ENCODE data around the gene IL1RAPL1. TPM values are rescaled to one million over a fixed set of nuclear protein-coding genes. Genes with fewer than 3 reads are reported as not detected.

Gene IL1RAPL1
- total RNA-seq, 1 donor = under 0.01 TPM

DNA sequence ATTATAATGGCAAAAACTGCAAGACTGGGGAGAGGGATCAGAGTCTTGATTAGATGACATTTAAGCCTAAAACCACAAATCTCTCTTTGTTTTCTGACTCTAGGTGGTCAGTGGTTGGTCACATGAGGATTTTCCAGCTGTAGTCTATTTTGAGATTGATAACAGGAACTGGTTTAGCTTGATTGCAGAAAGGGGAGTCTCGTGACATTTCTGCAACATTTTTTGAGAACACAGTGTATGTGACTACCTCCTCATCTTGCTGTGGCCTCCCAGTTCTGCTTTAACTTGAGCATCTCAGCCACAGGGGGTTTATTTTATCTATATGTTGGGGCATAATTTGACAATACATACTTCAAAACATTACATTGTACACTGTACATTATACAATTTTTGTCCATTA, 901.7 kb downstream of the IL1RAPL1 start:
- DNase-seq (ENCODE audit: low read depth in 2 of 3, low spot score in 2 of 3) = no peak

DNA sequence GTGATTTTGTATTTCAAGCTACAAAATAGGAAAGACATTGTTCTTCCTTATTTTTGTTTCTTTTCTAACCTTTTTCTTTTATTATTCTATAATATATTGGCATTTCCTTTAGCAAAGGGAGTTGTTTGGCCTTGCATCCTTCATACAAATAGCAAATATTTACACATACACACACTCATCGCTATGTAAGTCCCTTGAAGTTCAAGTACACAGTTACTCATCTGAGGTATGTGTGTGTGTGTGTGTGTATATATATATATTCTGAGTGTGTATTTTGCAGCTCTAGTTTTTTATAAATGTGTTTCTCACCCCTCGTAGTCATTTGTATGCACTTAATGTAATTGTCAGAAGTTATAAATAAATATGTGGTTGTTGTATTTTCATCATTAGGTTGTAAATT, 903.4 kb downstream of the IL1RAPL1 start:
- DNase-seq (ENCODE audit: low read depth in 2 of 3, low spot score in 2 of 3) = no peak

GRCh38 chrX:29491659-29492058, 904.4 kb downstream of the IL1RAPL1 start:
- no peak for DNase-seq (ENCODE audit: low read depth in 2 of 3, low spot score in 2 of 3)

- no peak for DNase-seq (ENCODE audit: low read depth in 2 of 3, low spot score in 2 of 3)
Measured at GRCh38 chrX:29496636-29497180, 909.5 kb downstream of the IL1RAPL1 start.

DNA sequence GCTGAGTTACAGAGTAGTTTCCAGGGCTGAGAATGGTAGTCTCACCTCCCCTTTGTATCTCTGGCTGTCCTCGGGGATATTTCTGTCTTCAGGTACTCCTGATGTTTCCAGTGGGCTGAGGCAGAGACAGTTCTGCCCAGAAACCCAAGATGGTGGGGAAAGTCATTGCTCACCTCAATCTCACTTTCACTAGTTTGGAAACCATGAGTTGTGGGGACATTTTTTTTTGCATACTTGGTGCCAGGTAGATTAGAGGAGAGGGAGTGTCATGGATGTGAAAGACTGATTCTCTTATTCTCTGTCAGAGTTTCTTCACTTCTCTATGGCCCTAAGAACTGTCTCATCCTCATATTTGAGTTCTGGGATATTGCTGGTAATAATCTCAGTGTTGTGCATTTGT, 919.5 kb downstream of the IL1RAPL1 start:
- DNase-seq (ENCODE audit: low read depth in 2 of 3, low spot score in 2 of 3) = no peak

DNA sequence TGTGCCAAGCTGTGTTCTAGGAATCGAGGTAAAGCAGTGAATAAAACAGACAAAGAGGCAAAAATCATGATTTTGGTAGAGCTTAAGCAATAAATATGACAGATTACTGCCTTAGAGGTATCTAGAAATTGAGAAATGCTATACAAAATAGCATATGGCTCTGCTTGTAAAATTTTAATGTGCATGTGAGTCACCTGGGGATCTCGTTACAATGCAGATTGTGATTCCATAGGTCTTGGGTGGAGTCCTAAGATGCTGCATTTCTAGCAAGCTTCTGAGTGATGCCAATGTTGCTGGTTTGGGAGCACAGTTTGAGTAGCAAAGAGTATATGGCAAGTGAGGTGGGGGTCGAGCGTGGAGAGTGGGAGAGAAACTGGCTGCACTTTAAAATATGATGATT, 930.9 kb downstream of the IL1RAPL1 start:
- no peak for DNase-seq (ENCODE audit: low read depth in 2 of 3, low spot score in 2 of 3)

DNA sequence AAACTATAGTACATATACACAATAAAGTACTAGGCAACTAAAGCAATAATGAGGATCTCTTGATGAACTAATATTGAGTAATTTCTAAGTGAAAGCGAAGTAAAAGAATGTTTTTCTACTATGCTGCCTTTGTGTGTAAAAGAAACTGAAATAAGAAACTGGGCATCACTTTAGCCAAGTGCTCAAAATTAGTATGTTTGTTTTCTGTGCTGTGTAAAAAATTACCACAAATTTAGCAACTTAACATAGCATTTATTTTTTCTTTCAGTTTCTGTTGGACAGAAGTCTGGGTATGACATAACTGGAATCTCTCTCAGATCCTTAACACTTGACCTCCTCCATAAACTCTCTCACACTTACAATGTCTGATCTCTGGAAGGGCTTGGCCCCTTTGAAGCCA, 941.0 kb downstream of the IL1RAPL1 start:
- DNase-seq (ENCODE audit: low read depth in 2 of 3, low spot score in 2 of 3) = no peak

DNA sequence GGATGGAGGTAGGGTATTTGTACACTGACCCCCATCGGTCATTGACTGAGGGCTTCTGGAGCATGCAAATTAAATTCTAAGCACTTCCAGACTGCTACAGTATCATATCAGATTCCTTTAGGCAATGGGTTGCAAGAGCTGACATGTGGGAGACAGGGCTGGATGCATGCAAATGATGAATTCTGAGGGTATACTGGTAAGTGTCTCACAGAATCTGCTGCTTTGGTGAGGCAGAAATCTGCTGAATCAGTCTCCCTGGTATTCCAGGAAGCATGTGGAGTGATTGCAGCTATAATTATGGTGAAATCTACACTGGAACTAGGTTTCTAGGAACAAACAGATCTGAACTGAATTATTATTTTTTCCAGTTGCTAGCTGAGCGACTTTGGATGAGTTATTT, 943.3 kb downstream of the IL1RAPL1 start:
- DNase-seq (ENCODE audit: low read depth in 2 of 3, low spot score in 2 of 3) = no peak

- no peak for DNase-seq (ENCODE audit: low read depth in 2 of 3, low spot score in 2 of 3)
Measured at GRCh38 chrX:29531336-29531735, 944.1 kb downstream of the IL1RAPL1 start.

DNA sequence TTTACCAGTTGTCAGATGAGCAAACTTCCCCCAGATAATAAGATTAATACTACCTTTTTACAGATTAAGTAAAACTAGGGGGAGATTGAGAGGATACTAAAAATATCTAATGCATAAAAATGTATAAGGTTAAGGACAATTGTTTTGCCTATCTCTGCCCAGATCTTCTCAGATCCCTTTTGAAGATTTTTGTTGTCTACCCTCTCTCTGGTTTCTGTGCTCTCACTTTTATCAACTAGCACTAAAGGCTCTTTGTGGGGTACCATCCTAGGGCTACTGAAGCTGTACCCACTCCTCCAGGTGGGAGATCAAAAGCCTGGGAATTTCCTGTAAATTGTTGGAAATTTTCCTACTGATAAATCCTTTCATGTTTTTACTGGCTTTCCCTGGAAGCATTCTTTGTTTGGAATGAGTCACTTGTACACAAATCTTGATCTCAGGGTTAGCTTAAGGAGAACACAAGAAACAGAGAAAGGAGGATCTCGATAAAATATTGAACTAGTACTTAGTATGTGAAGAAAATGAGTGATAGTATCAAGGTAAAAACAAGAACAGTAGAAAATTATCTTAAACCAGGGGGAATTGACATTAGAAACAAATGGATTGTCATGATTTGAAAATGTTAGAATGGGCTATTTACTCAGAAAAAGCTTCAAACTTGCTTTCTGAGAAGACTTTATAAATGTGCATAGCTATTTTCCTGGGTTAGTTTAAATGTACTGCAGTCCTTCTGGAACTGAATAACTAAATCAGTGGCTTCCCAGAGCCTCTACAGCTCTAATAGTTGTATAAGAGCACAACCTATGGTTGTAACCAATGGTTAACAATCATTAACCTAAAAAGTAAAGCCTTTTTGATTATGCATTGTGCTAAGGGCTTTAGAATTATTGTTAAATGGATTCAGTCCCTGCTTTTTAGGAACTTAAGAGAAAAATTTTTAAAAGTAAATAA, 948.2 kb downstream of the IL1RAPL1 start:
- DNase-seq (ENCODE audit: low read depth in 2 of 3, low spot score in 2 of 3) = no peak

GRCh38 chrX:29541038-29541437, 953.8 kb downstream of the IL1RAPL1 start:
- no peak for DNase-seq (ENCODE audit: low read depth in 2 of 3, low spot score in 2 of 3)

DNA sequence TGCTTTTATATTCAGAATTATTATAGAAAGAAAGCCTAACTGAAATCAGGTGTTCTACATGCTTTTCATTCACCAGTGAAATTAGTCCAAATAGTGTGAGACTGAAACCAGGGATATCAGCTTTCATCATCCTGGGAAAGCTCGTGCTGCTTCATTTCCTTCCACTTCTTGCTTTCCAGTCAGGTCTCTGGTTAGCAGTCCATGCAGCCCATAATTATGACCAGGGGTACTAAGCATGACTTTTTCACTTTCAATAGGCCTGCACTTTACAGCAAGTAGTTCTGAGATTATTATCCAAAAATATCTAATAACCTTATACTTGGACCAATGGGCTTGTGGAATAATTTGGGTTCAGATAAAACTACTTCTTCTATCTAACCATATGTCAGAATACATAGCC, 954.9 kb downstream of the IL1RAPL1 start:
- DNase-seq (ENCODE audit: low read depth in 2 of 3, low spot score in 2 of 3) = no peak

DNA sequence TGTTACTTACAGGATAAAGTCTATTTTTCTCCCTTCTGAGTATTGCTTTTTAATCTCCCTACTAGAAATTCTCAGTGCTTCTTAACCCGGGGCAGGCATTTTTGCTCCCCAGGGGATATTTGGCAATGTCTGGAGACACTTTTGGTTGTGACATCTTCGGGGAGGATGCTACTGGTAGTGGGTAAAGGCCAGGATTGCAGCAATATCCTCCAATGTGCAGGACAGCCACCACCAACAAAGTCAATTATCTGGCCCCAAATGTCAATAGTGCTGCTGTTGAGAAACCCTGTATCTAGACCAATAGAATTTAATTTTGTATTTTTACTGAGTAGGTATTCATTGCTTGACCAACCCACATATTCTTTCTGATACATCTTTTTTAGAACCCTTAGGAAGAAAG, 958.6 kb downstream of the IL1RAPL1 start:
- no peak for DNase-seq (ENCODE audit: low read depth in 2 of 3, low spot score in 2 of 3)

DNA sequence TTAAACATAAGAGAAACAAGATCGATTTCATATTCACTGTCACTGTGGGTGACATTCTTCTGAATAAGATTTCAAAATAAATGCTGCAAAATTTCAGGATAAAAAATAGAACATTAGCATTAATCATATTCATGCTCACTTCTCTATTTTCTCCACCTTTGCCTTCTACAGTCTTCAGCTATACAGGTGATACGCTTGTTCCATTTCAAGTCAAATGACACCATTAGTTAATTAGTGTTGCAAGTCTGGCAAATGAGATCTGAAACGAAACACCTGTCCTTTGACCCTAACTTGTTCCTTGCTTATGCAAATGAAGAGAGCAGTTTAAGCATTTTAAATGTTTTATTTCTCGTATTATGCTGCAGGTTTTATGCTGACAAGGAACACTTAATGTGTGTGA, 960.6 kb downstream of the IL1RAPL1 start:
- DNase-seq (ENCODE audit: low read depth in 2 of 3, low spot score in 2 of 3) = no peak

DNA sequence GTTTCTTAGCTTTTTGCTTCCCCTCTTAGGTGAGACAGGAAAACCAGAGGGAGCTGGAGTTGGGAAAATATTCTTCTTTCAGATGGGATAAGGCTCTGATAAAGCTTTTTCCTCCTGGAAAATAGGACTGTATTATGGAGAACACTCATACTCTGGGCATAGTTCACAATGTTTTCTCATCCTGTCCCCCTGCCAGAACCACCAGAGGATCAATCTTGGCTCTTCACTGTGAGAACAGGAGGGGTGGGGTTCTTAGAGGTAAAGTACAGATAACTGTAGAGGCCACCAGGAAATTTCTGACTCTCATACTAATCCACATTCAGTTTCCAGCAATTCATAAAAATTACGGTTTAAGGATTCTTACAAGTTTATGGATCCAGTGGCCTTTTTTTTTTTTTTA, 966.3 kb downstream of the IL1RAPL1 start:
- no peak for DNase-seq (ENCODE audit: low read depth in 2 of 3, low spot score in 2 of 3)

DNA sequence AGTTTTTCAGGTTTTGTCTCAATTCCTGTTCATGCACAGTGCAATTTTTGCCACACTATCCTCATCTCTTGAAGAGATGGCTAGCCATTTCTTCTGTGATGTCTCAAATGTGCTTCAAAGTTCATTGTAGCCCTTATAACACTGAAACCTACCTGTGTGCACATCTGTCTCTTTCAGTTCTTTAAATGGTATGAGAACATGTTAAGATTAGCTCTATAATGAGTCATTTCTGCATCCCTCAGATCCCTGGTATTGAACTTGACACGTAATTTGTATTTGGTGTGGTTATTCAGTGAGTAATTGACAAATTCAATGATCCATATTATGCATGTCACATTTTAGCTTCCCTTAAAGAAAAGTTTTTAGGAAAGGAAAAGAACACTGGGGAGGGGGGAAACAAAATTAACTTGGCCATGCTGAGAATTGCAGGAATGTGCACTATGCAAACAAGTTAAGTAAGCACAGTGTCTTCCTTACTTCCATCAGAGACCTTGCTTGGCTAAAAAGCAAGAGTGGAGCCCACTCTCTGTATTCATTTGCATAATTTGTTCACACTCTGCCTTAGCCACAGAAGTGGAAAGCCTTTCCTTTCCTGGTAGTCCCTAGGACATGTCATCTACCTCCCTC, 968.3 kb downstream of the IL1RAPL1 start:
- DNase-seq (ENCODE audit: low read depth in 2 of 3, low spot score in 2 of 3) = no peak

GRCh38 chrX:29560065-29560464, 972.8 kb downstream of the IL1RAPL1 start:
- DNase-seq (ENCODE audit: low read depth in 2 of 3, low spot score in 2 of 3) = no peak

DNA sequence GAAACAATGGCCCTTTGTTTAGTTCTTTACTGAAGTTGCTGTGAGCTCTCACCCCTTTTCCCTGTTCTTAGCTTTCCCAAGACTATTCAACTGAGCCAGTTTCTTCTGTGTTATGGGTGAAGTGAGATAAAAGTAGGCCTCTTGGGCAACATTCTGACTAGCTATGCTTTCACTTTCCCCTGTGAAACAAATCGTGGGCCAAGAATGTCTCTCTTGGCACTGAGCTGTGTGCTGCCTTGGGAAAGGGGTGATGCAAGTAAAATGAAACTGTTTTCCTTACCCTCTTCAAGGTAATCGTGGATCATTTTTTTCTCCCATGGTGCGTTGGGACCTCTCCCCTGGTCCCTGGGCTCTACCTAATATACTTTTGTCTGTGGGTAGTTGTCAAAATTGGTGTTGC, 974.2 kb downstream of the IL1RAPL1 start:
- no peak for DNase-seq (ENCODE audit: low read depth in 2 of 3, low spot score in 2 of 3)

GRCh38 chrX:29580560-29580959, 993.3 kb downstream of the IL1RAPL1 start:
- no peak for DNase-seq (ENCODE audit: low read depth in 2 of 3, low spot score in 2 of 3)

GRCh38 chrX:29581223-29581622, 994.0 kb downstream of the IL1RAPL1 start:
- DNase-seq (ENCODE audit: low read depth in 2 of 3, low spot score in 2 of 3) = no peak

DNA sequence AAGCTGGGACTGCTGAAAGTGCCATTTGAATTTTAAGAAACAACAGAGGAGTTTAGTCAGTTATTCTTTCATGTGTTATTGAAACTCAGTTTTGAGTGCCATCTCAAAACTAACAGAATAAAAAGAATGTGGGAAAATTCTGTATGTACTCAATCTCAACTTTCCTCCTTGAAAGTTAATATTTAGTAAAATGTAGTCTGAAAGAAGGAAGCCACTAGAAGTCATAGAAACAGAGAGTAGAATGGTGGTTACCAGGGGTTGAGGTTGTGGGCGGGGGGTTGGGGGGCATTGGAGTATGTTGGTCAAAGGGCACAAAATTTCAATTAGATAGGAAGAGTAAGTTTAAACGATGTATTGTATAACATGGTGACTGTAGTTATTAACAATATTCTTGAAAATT, 999.9 kb downstream of the IL1RAPL1 start:
- no peak for DNase-seq (ENCODE audit: low read depth in 2 of 3, low spot score in 2 of 3)

DNA sequence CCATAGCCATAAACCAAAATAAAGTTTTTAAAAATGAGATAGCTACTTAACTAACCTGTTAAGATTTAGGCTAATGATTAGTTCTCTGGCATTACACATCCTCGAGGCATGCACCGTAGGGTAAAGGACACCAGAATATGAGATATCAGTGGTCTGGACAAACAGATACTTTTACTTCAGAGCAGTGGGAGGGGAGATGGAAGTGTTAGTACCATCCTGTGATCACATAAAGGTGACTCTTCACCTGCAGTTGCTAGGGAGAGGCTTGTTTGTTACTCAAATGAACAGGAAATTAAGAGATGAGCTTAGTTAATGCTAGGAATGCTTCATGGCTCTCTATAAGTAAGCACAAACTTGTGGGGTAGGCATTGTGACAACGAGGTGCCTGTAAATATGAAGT, 1003.7 kb downstream of the IL1RAPL1 start:
- DNase-seq (ENCODE audit: low read depth in 2 of 3, low spot score in 2 of 3) = no peak
